Small intestine (tissue), 7 donors: ENCODE measurements around the gene SEL1L3. TPM values are rescaled to one million over a fixed set of nuclear protein-coding genes. Genes with fewer than 3 reads are reported as not detected.

Experiments used
- DNase-seq, 2 donors: peaks; one replicate each; pipeline versions ENCODE4 v3.0.0 to v3.0.0-alpha.2; 2013
- FAIRE-seq: peaks from 2 replicates; lab custom pipeline; 2012; peaks lifted over from hg19 to GRCh38; lab: Jason Lieb, UNC
- H3K27ac ChIP-seq, 3 donors: one replicate each; pipeline ENCODE4 v1.5.1; 2013; ENCODE audit warnings: low read length in 2 of 3, mild to moderate bottlenecking in 2 of 3, control low read depth in 1 of 3, inconsistent platforms in 1 of 3, low read depth in 1 of 3, moderate library complexity in 1 of 3
- H3K27me3 ChIP-seq, 3 donors: one replicate each; pipeline ENCODE4 v1.6.1; 2013; ENCODE audit warnings: low read length in 3 of 3, inconsistent platforms in 1 of 3; ENCODE audit not compliant: control insufficient read depth in 3 of 3, insufficient read depth in 3 of 3
- H3K36me3 ChIP-seq, 3 donors: one replicate each; pipeline ENCODE4 v1.6.1; 2013; ENCODE audit warnings: low read length in 3 of 3, inconsistent platforms in 1 of 3, low read depth in 1 of 3, mild to moderate bottlenecking in 1 of 3, moderate library complexity in 1 of 3; ENCODE audit not compliant: control insufficient read depth in 3 of 3, insufficient read depth in 2 of 3
- H3K4me1 ChIP-seq, 3 donors: one replicate each; pipeline ENCODE4 v1.6.1; 2013; ENCODE audit warnings: low read length in 2 of 3, inconsistent platforms in 1 of 3, low read depth in 1 of 3, mild to moderate bottlenecking in 1 of 3, moderate library complexity in 1 of 3; ENCODE audit not compliant: control insufficient read depth in 3 of 3, insufficient read depth in 2 of 3
- H3K4me3 ChIP-seq, 3 donors: one replicate each; pipeline ENCODE4 v1.5.1; 2013; ENCODE audit warnings: low read length in 3 of 3, control low read depth in 1 of 3, inconsistent platforms in 1 of 3, low read depth in 1 of 3, mild to moderate bottlenecking in 1 of 3, moderate library complexity in 1 of 3
- H3K9me3 ChIP-seq, 2 donors: one replicate each; pipeline ENCODE4 v1.6.1; 2013; ENCODE audit warnings: low read depth in 1 of 2, low read length in 1 of 2; ENCODE audit not compliant: control insufficient read depth in 2 of 2, insufficient read depth in 1 of 2
- WGBS, 3 donors: extraction: QIAGEN DNeasy Blood & Tissue Kit; methylation state at CpG; one replicate each; pipeline ENCODE4 v1.1.7; 2013; 5-methylcytosine and 5-hydroxymethylcytosine counted together
- polyA plus RNA-seq, 4 donors: library from polyadenylated mRNA; stranded (reverse) in 3 of 4; unstranded in 1 of 4; fragments of 200-250 nt in 3 of 4; fragments of 120-200 nt in 1 of 4; gene quantifications; one replicate each; pipeline versions ENCODE4 v1.2.1 to v1.2.3, GENCODE V29; 2013
- donor health status: healthy with polysubstance abuse.
- donor health status: control.
- donor health status: control.
- donor health status: Bipolar disorder and iron deficiency.
- donor health status: healthy.

Gene SEL1L3
- polyA plus RNA-seq, 4 donors = 42.7 to 77.5 (median 51.2) TPM

DNA sequence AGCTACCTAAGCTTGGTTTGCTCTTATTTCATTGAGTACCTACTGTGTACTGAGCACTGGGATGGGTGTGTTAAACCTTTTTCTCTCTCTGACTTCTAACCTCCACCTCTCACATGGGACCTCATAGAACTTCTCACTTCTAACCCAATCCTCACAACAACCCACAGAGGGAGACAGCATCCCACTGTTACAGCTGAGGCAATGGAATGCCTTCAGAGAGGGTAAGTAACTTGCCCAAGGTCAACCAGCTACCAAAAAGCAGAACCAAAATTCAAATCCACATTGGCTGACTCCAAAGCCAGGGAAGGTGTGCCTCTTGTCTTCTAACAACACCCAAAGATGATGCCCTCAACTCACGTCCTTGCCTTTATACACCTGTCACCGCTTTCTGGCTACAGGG is 5.4 kb downstream of the SEL1L3 start:
- no peaks in the 10 kb centered on the region for H3K9me3 ChIP-seq

DNA sequence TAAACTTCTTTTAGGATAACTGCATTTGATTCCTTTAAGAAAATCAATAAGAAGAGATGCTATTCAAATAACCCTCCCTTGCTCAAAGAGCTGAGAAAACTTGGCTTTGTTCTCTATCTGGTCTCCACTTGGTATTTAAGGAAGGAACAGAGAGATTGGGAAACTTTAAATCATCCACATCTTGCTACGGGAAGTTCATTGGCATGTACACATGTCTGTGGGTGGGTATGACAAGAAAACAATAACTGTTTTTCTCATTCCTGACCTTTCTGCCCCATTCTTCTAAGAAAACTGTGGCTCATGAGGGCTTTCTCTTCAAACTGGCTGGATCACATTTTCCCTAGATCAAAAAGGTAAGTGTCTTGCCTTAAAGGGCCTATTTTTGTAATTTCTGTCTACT is 6.0 kb downstream of the SEL1L3 start:
- FAIRE-seq = no peak

More for the DNA sequence above, 5.4 kb downstream of the SEL1L3 start:
- FAIRE-seq (no peak), DNase-seq (no peak)
- Histone ChIP-seq H3K4me1 (peaks cover 12 to 23% (median 18%) of the 10 kb centered on the region in 3 donors), H3K4me3 (no peak overlapping the region), H3K36me3 (peaks cover 0 to under 1% (median 0%) of the 10 kb centered on the region in 3 donors), H3K27me3 (no peaks in the 10 kb centered on the region), H3K27ac (peak overlapping the region in 2 of 3 donors; percentile 39 to 44)
- 87 to 98% (median 90%) methylated on average over 2 of the region's 2 CpGs for WGBS, 3 donors

DNA sequence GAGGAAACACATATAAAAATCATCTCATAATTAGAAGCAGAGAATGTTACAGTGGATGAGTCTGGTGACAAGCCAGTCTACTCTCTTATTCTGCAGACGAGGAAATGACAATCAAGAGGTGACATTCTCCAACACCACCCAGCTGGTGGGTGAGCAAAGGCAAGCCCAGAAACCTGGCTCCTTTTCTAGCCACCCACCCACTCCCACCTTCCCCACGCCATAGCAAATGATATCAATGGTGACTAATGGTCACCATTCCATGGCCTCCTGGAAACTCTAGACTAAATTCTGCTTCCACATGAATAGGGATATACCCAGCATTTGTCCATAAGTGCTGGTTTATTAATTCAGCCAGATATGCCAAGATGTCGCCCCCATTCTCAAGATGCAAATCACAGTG is 10.7 kb downstream of the SEL1L3 start:
- DNase-seq = no peak
- no peak for FAIRE-seq
- no peaks in the 10 kb centered on the region for H3K9me3 ChIP-seq
- H3K27ac ChIP-seq = no peak overlapping the region
- peaks cover 0 to 4% (median 0%) of the 10 kb centered on the region in 3 donors for H3K36me3 ChIP-seq
- no peak overlapping the region for H3K4me3 ChIP-seq
- H3K4me1 ChIP-seq = peaks cover 9 to 13% (median 10%) of the 10 kb centered on the region in 3 donors
- 85 to 88% (median 87%) methylated on average over 3 of the region's 3 CpGs for WGBS, 3 donors
- no peaks in the 10 kb centered on the region for H3K27me3 ChIP-seq

More for the DNA sequence above, 6.0 kb downstream of the SEL1L3 start:
- Histone ChIP-seq H3K9me3 (no peaks in the 10 kb centered on the region), H3K27me3 (no peaks in the 10 kb centered on the region), H3K27ac (no peak overlapping the region), H3K4me1 (peaks cover 12 to 23% (median 18%) of the 10 kb centered on the region in 3 donors), H3K36me3 (peaks cover 0 to 4% (median 0%) of the 10 kb centered on the region in 3 donors), H3K4me3 (no peak overlapping the region)
- 48 to 52% (median 52%) methylated on average over 1 of the region's 1 CpG for WGBS, 3 donors
- DNase-seq = no peak

DNA sequence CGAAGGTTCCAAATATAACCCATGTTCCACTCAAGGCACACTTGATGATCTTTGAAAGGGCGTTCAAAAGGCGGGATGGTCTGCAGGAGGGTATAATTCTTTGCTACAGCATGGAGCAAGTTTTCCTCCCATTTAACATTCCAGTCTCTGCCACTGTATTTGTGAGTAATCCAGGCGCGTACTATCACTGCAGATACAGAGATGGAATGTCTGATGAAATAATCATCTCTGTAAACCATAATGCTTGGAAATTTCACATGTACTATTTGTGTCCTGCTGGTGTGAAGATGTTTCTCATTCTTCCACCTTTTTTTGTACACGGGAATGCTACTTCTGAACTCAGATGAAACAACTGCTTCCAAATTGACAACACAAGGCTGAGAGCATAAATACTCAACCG is 15.5 kb downstream of the SEL1L3 start:
- FAIRE-seq = no peak

DNA sequence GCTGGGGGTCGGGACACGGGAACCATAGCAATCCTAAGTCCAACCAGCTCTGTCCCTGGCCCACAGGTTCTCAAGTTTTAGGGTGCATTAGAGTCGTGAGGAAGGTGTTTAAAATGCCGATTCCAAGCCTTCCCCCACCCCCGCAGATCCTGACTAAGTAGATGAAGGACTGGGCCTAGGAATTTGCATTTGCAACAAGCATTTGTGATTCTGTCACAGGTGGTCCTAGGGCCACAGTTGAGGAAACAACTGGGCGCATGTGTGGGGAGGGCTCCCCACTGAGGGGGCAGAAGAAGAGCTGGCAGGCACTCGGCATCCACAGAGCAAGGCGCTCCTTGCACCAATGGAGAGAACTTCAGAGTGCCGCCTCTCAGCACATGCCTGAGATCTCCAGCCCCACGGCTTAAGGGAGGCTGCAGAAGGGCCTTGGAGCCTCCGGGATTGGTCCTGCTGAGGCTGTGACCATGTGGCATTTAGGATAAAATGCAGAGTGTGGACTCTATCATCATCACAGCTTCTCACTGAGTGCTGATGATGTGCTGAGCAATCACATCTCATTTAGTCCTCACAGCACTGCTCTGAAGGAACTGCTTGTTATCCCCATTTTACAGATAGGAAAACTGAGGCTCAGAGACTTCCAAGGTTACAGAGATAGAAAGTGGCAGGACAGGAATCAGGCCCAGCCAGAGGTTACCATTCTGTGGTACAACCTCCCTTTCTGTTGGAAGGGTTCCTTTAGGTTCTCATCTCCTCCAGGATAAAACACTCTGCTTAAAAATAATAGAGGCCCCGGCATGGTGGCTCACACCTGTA is 16.7 kb downstream of the SEL1L3 start:
- no peak overlapping the region for H3K4me3 ChIP-seq
- no peaks in the 10 kb centered on the region for H3K9me3 ChIP-seq
- WGBS, 3 donors = 92 to 93% (median 92%) methylated on average over 12 of the region's 12 CpGs
- peaks cover 9 to 18% (median 11%) of the 10 kb centered on the region in 3 donors for H3K4me1 ChIP-seq
- no peak overlapping the region for H3K27ac ChIP-seq
- peaks cover 0 to 25% (median 3%) of the 10 kb centered on the region in 3 donors for H3K36me3 ChIP-seq
- no peaks in the 10 kb centered on the region for H3K27me3 ChIP-seq
- DNase-seq (no peak), FAIRE-seq (no peak)

More for the DNA sequence above, 15.5 kb downstream of the SEL1L3 start:
- Histone ChIP-seq H3K36me3 (peaks cover 0 to 26% (median 3%) of the 10 kb centered on the region in 3 donors), H3K27me3 (no peaks in the 10 kb centered on the region), H3K9me3 (no peaks in the 10 kb centered on the region), H3K4me1 (peaks cover 9 to 18% (median 11%) of the 10 kb centered on the region in 3 donors), H3K27ac (no peak overlapping the region), H3K4me3 (no peak overlapping the region)
- 89 to 95% (median 93%) methylated on average over 7 of the region's 7 CpGs for WGBS, 3 donors
- no peak for DNase-seq

DNA sequence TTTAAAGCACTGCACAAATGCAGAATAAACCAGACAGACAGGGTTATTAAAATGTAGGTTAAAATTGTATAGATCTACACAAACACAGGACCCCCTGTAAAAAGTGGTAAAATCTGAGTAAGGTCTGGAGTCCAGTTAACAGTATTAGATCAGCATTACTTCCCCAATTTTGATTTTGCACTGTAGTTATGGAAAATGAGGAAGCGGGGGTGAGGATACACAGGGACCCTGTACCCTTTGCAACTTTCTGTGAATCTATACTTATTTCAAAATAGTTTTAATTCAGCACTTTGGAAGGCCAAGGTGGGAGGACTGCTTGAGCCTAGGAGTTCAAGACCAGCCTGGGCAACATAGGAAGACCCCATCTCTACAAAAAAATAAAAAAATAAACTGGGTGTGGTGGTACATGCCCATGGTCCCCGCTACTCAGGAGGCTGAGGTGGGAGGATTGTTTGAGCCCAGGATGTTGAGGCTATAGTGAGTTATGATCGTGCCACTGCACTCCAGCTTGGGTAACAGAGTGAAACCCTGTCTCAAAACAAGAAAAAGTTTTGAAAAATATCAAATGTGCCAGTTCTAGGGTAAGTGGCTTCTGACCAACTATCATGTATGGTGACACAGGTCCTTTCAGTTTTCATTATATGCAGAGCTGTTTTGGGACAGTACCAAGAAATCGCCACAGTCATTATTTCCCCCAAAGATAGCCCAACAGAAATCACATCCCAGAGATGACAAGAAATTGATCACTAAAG is 17.7 kb downstream of the SEL1L3 start:
- H3K27ac ChIP-seq = no peak overlapping the region
- H3K36me3 ChIP-seq = peaks cover 0 to 27% (median 3%) of the 10 kb centered on the region in 3 donors
- no peak overlapping the region for H3K4me3 ChIP-seq
- WGBS, 3 donors = 88 to 95% (median 92%) methylated on average over 4 of the region's 4 CpGs
- peaks cover 9 to 18% (median 11%) of the 10 kb centered on the region in 3 donors for H3K4me1 ChIP-seq
- H3K9me3 ChIP-seq = no peaks in the 10 kb centered on the region
- H3K27me3 ChIP-seq = no peaks in the 10 kb centered on the region
- no peak for DNase-seq
- no peak for FAIRE-seq

DNA sequence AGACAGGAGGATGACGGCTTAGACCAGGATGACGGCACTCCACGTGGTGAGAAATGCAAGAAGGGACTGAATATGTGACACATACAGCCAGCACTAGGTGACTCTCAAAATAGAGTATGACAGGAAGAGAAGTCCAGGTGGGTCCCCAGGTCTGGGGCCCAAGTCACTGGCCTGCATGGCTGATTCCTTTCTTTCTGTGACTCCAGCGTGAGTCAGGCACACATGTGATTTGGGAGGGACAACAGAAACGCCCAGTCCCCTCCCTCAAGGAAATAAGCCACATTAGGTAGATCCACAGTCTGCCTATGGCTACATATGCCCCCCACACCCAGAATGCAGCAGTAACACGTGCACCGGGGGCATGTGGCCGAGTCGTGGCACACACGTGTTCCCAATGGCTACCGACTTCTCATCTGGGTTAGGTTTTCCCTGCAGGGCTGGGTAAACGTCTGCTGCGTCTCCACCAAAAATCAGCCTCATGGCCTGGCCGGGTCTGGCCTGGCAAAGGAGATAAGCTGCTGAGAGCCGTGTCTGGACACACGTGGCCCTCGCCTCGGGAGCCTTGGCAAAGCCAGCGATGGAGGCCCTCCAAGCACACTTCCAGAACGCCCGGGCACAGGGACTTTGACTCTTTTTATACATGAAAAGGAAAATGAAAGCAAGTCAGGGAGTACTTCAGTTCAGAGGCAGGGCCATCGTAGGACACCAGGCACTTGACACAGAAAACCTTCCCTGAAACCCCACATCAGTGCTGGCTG is 19.3 kb downstream of the SEL1L3 start:
- no peaks in the 10 kb centered on the region for H3K9me3 ChIP-seq
- peak overlapping the region; percentile 34 to 81 (median 80) for H3K27ac ChIP-seq
- H3K36me3 ChIP-seq = peaks cover 0 to 27% (median 3%) of the 10 kb centered on the region in 3 donors
- WGBS, 3 donors = 37 to 57% (median 43%) methylated on average over 22 of the region's 22 CpGs
- FAIRE-seq = no peak
- no peak overlapping the region for H3K4me3 ChIP-seq
- peaks cover 9 to 15% (median 11%) of the 10 kb centered on the region in 3 donors for H3K4me1 ChIP-seq
- peak; percentile 82 to 94 for DNase-seq
- H3K27me3 ChIP-seq = no peaks in the 10 kb centered on the region
